Adrenal gland (tissue), 12 donors: ENCODE measurements around the gene DHRS1. TPM values are rescaled to one million over a fixed set of nuclear protein-coding genes. Genes with fewer than 3 reads are reported as not detected.

Source experiments
- DNase-seq, 7 donors: peaks; one replicate each; pipeline ENCODE4 v3.0.0-alpha.2; 2019 to 2020
- H3K27ac ChIP-seq, 5 donors: fragments of 200-600 bp; sonication (generic) in 4 of 5; 1 replicate in 3 of 5; 2 replicates in 2 of 5; pipeline versions ENCODE4 v1.5.1 to v1.8.0; 2016 to 2020; ENCODE audit warnings: mild to moderate bottlenecking in 1 of 5
- H3K27me3 ChIP-seq: fragments of 200-600 bp; 2 replicates; pipeline ENCODE4 v1.8.0; 2021
- H3K36me3 ChIP-seq, 2 donors: fragments of 200-600 bp; replicated peaks in 1 of 2; 1 replicate in 1 of 2; 2 replicates in 1 of 2; pipeline versions ENCODE4 v1.5.1 to v1.8.0; 2018 to 2022
- H3K4me1 ChIP-seq, 2 donors: fragments of 200-600 bp; replicated peaks in 1 of 2; 1 replicate in 1 of 2; 2 replicates in 1 of 2; pipeline versions ENCODE4 v1.5.1 to v1.8.0; 2018 to 2021
- H3K4me3 ChIP-seq, 4 donors: fragments of 200-600 bp; sonication (generic) in 3 of 4; one replicate each; pipeline ENCODE4 v1.5.1; 2016 to 2018
- H3K9me3 ChIP-seq, 3 donors: fragments of 200-600 bp; sonication (generic) in 1 of 3; replicated peaks in 1 of 3; 1 replicate in 2 of 3; 2 replicates in 1 of 3; pipeline versions ENCODE4 v1.5.1 to v1.8.0; 2016 to 2021
- CTCF ChIP-seq, 6 experiments: fragments of 450-650 bp in 4 of 6; fragments of 200-600 bp in 2 of 6; sonication (generic) in 1 of 6; IDR thresholded peaks; 1 replicate in 5 of 6; 2 replicates in 1 of 6; pipeline versions ENCODE4 v1.5.1 to v1.8.0; 2016 to 2021; ENCODE audit warnings: antibody characterized with exemption in 6 of 6, mild to moderate bottlenecking in 2 of 6, moderate library complexity in 1 of 6
- POLR2A ChIP-seq, 2 donors: fragments of 450-650 bp; IDR thresholded peaks; one replicate each; pipeline ENCODE4 v1.6.1; 2017; ENCODE audit warnings: antibody characterized with exemption in 2 of 2, mild to moderate bottlenecking in 2 of 2, moderate library complexity in 1 of 2
- WGBS, 4 donors: extraction: QIAGEN DNeasy Blood & Tissue Kit in 2 of 4; methylation state at CpG; one replicate each; pipeline versions ENCODE4 v1.1.5 to v1.1.7; 2013 to 2017; 5-methylcytosine and 5-hydroxymethylcytosine counted together
- intact Hi-C, 2 donors: fragments of 100-400 bp; cut with DNase I; formaldehyde crosslinking; loops; one replicate each; pipeline versions ENCODE4 v1.14.1 to v1.15.0; 2022 to 2023
- polyA plus RNA-seq, 3 donors: library from polyadenylated mRNA; stranded (reverse); fragments of 200-250 nt in 2 of 3; fragments of 350-450 nt in 1 of 3; fragmentation: Illumina TruSeq in 1 of 3; extraction: RNeasy Lipid Tissue Mini Kit (QIAGEN cat#74804) in 1 of 3; gene quantifications; one replicate each; pipeline ENCODE4 v1.2.3, GENCODE V29; 2013 to 2014
- total RNA-seq, 9 donors: library from RNA; depleted of rRNA in 4 of 9; stranded (reverse); fragments of >200 nt in 4 of 9; fragments of 120-200 nt in 1 of 9; fragmentation: NEBNext Ultra II Directional in 1 of 9; extraction: Animal tissue kit (Norgen Biotek cat#: 25700) in 1 of 9; gene quantifications; one replicate each; pipeline versions ENCODE4 v1.1.0 to v1.2.4, GENCODE V29; 2013 to 2023
- donor health status: healthy with polysubstance abuse.
- donor health status: Bipolar disorder and iron deficiency.
- donor health status: DM: yes; HTN: yes; CAD: no.
- donor health status: DM: no; HTN: no; CAD: no.
- donor health status: DM: no; HTN: no; CAD: no.
- donor health status: DM: yes; HTN: yes; CAD: no.

DHRS1 gene
- total and polyA plus RNA-seq, 12 donors = 11.4 to 68.1 (median 36.8) TPM

GRCh38 chr14:24269368-24269767 is 30.2 kb downstream of the DHRS1 start:
- H3K27ac ChIP-seq = no peak overlapping the region
- WGBS, 4 donors = 89 to 96% (median 95%) methylated on average over 8 of the region's 8 CpGs
- peaks cover 5 to 22% of the 10 kb centered on the region in 2 donors for H3K4me1 ChIP-seq
- no peaks in the 10 kb centered on the region for H3K27me3 ChIP-seq
- peaks cover 0 to 20% of the 10 kb centered on the region in 2 donors for H3K36me3 ChIP-seq
- no peak for DNase-seq
- no peak for TF ChIP-seq CTCF (IDR thresholded peaks at IDR 0.05)
- TF ChIP-seq POLR2A (IDR thresholded peaks at IDR 0.05) = no peak
- no peaks in the 10 kb centered on the region for H3K9me3 ChIP-seq
- no peak overlapping the region for H3K4me3 ChIP-seq
- intact Hi-C loops = no loop called here

- intact Hi-C loops = no loop called here
- Histone ChIP-seq H3K27me3 (no peaks in the 10 kb centered on the region), H3K4me1 (peaks cover 5 to 15% of the 10 kb centered on the region in 2 donors), H3K36me3 (peaks cover 0 to 20% of the 10 kb centered on the region in 2 donors), H3K9me3 (no peaks in the 10 kb centered on the region), H3K27ac (no peak overlapping the region), H3K4me3 (no peak overlapping the region)
- TF ChIP-seq POLR2A (IDR thresholded peaks at IDR 0.05) (no peak), CTCF (IDR thresholded peaks at IDR 0.05) (no peak)
- WGBS, 4 donors = 89 to 94% (median 93%) methylated on average over 9 of the region's 9 CpGs
- DNase-seq = no peak
These were observed 31.4 kb downstream of the DHRS1 start for GRCh38 chr14:24268225-24268624.

GRCh38 chr14:24267516-24267915 is 32.1 kb downstream of the DHRS1 start:
- intact Hi-C loops = no loop called here
- H3K4me1 ChIP-seq = peaks cover 5 to 8% of the 10 kb centered on the region in 2 donors
- no peaks in the 10 kb centered on the region for H3K9me3 ChIP-seq
- no peak overlapping the region for H3K27ac ChIP-seq
- H3K27me3 ChIP-seq = no peaks in the 10 kb centered on the region
- H3K36me3 ChIP-seq = peaks cover 0 to 20% of the 10 kb centered on the region in 2 donors
- no peak for TF ChIP-seq POLR2A (IDR thresholded peaks at IDR 0.05)
- no peak for TF ChIP-seq CTCF (IDR thresholded peaks at IDR 0.05)
- 89 to 96% (median 95%) methylated on average over 9 of the region's 9 CpGs for WGBS, 4 donors
- DNase-seq = no peak
- no peak overlapping the region for H3K4me3 ChIP-seq

- DNase-seq = no peak
- Histone ChIP-seq H3K4me1 (no peaks in the 10 kb centered on the region), H3K27ac (no peak overlapping the region), H3K36me3 (peaks cover 0 to 20% of the 10 kb centered on the region in 2 donors), H3K27me3 (no peaks in the 10 kb centered on the region), H3K4me3 (no peak overlapping the region), H3K9me3 (no peaks in the 10 kb centered on the region)
- no peak for TF ChIP-seq CTCF (IDR thresholded peaks at IDR 0.05)
- TF ChIP-seq POLR2A (IDR thresholded peaks at IDR 0.05) = no peak
- intact Hi-C loops = no loop called here
- WGBS, 4 donors = 82 to 91% (median 89%) methylated on average over 14 to 18 of the region's 18 CpGs
These were observed 33.0 kb downstream of the DHRS1 start for GRCh38 chr14:24266344-24267244.
